Adrenal gland (tissue), 5 donors: ENCODE measurements around the gene DNAI7.

Source experiments
- POLR2A ChIP-seq, 2 donors: fragments of 450-650 bp; IDR thresholded peaks; one replicate each; pipeline ENCODE4 v1.6.1; 2017; ENCODE audit warnings: antibody characterized with exemption in 2 of 2, mild to moderate bottlenecking in 2 of 2, moderate library complexity in 1 of 2
- TF ChIP-seq, protein P1 (sequence below), 6 experiments: fragments of 450-650 bp in 4 of 6; fragments of 200-600 bp in 2 of 6; sonication (generic) in 1 of 6; IDR thresholded peaks; 1 replicate in 5 of 6; 2 replicates in 1 of 6; pipeline versions ENCODE4 v1.5.1 to v1.8.0; 2016 to 2021; ENCODE audit warnings: antibody characterized with exemption in 6 of 6, mild to moderate bottlenecking in 2 of 6, moderate library complexity in 1 of 6
- donor health status: DM: no; HTN: no; CAD: no.

DNA sequence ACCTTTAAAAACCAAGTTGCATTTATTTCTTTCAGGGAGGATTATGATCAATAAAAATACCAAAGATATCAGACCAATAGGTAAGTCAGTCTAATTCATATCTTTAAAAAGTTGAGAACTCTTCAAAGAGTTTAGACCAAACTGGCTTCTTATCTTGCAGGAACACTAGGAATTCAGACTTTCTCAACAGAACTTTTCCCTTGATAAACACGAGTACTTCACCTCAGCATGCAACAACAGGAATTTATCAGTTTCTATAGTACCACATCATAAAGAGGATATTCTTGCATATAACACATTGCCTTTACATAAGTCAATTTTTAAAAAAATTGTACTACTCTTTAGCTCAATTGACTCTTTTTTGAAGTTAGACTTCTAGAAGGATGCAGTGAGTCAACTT is 68.2 kb downstream of the DNAI7 start:
- TF ChIP-seq, protein P1, sequence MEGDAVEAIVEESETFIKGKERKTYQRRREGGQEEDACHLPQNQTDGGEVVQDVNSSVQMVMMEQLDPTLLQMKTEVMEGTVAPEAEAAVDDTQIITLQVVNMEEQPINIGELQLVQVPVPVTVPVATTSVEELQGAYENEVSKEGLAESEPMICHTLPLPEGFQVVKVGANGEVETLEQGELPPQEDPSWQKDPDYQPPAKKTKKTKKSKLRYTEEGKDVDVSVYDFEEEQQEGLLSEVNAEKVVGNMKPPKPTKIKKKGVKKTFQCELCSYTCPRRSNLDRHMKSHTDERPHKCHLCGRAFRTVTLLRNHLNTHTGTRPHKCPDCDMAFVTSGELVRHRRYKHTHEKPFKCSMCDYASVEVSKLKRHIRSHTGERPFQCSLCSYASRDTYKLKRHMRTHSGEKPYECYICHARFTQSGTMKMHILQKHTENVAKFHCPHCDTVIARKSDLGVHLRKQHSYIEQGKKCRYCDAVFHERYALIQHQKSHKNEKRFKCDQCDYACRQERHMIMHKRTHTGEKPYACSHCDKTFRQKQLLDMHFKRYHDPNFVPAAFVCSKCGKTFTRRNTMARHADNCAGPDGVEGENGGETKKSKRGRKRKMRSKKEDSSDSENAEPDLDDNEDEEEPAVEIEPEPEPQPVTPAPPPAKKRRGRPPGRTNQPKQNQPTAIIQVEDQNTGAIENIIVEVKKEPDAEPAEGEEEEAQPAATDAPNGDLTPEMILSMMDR (IDR thresholded peaks at IDR 0.05) = no peak
- no peak for TF ChIP-seq POLR2A (IDR thresholded peaks at IDR 0.05)
